ENCODE results near the gene CRYGC.

CRYGC gene

DNA sequence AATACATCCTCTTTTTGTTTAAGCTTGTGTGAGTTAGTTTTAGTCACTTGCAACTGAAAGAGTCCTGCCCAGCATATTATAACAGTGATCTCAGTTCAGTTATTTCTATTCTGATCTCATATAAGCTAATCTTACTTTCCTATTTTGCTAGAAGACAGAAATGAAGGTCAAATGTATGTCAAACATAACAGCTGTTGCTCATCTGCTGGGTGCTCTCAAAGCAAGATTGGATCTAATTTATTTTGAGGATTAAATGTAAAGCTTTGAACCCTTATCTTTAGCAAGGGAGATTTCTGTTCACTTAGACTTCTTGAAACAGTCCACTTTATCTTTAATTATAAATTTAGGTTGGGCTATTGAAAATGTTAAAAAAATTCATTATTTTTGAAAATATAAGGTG, 36.5 kb downstream of the CRYGC start:
- Histone ChIP-seq H3K4me2 (ENCODE audit: low read length) (no peak overlapping the region), H4K20me1 (ENCODE audit: control insufficient read depth, insufficient read depth, low read depth, low read length) (no peaks in the 10 kb centered on the region), H3K27me3 (ENCODE audit: control insufficient read depth, low read length) (peaks cover 11% of the 10 kb centered on the region; the same call in 1 of the 2 replicates), H3K36me3 (ENCODE audit: control insufficient read depth, low read length) (no peaks in the 10 kb centered on the region), H3K9me3 (ENCODE audit: control insufficient read depth, insufficient read depth, low read length) (no peaks in the 10 kb centered on the region), H3K27ac (ENCODE audit: low read depth, low read length) (no peak overlapping the region), H3F3A (ENCODE audit: control insufficient read depth, insufficient read depth) (no peaks in the 10 kb centered on the region), H3K4me1 (ENCODE audit: control insufficient read depth, low read length) (no peaks in the 10 kb centered on the region), H3K79me2 (ENCODE audit: control insufficient read depth, low read length) (no peaks in the 10 kb centered on the region), H3K4me3 (ENCODE audit: low read length) (no peak overlapping the region), H3K9me2 (replicated peaks; ENCODE audit: control insufficient read depth, low read length) (no peaks in the 10 kb centered on the region)
- TF ChIP-seq, protein P1, sequence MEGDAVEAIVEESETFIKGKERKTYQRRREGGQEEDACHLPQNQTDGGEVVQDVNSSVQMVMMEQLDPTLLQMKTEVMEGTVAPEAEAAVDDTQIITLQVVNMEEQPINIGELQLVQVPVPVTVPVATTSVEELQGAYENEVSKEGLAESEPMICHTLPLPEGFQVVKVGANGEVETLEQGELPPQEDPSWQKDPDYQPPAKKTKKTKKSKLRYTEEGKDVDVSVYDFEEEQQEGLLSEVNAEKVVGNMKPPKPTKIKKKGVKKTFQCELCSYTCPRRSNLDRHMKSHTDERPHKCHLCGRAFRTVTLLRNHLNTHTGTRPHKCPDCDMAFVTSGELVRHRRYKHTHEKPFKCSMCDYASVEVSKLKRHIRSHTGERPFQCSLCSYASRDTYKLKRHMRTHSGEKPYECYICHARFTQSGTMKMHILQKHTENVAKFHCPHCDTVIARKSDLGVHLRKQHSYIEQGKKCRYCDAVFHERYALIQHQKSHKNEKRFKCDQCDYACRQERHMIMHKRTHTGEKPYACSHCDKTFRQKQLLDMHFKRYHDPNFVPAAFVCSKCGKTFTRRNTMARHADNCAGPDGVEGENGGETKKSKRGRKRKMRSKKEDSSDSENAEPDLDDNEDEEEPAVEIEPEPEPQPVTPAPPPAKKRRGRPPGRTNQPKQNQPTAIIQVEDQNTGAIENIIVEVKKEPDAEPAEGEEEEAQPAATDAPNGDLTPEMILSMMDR (IDR thresholded peaks at IDR 0.05; ENCODE audit: low read depth, low read length, poor library complexity, severe bottlenecking) = no peak
- TF ChIP-seq EZH2phosphoT487 (IDR thresholded peaks at IDR 0.05; ENCODE audit: borderline replicate concordance, low read length) = no peak

- Histone ChIP-seq H4K20me1 (ENCODE audit: control insufficient read depth, insufficient read depth, low read depth, low read length) (no peaks in the 10 kb centered on the region), H3K27me3 (ENCODE audit: control insufficient read depth, low read length) (peaks cover 6% of the 10 kb centered on the region; the same call in 1 of the 2 replicates), H3K27ac (ENCODE audit: low read depth, low read length) (no peak overlapping the region), H3K36me3 (ENCODE audit: control insufficient read depth, low read length) (no peaks in the 10 kb centered on the region), H3K9me2 (replicated peaks; ENCODE audit: control insufficient read depth, low read length) (no peaks in the 10 kb centered on the region), H3K9me3 (ENCODE audit: control insufficient read depth, insufficient read depth, low read length) (no peaks in the 10 kb centered on the region), H3K4me2 (ENCODE audit: low read length) (no peak overlapping the region), H3F3A (ENCODE audit: control insufficient read depth, insufficient read depth) (no peaks in the 10 kb centered on the region), H3K79me2 (ENCODE audit: control insufficient read depth, low read length) (no peaks in the 10 kb centered on the region), H3K4me1 (ENCODE audit: control insufficient read depth, low read length) (no peaks in the 10 kb centered on the region), H3K4me3 (ENCODE audit: low read length) (no peak overlapping the region)
- no peak for TF ChIP-seq EZH2phosphoT487 (IDR thresholded peaks at IDR 0.05; ENCODE audit: borderline replicate concordance, low read length)
Measured at GRCh38 chr2:208092093-208092832, 37.4 kb downstream of the CRYGC start.

GRCh38 chr2:208090420-208090819, 39.2 kb downstream of the CRYGC start:
- H4K20me1 ChIP-seq (ENCODE audit: control insufficient read depth, insufficient read depth, low read depth, low read length) = no peaks in the 10 kb centered on the region
- no peaks in the 10 kb centered on the region for H3K9me2 ChIP-seq (replicated peaks; ENCODE audit: control insufficient read depth, low read length)
- no peak overlapping the region for H3K4me3 ChIP-seq (ENCODE audit: low read length)
- no peaks in the 10 kb centered on the region for H3K9me3 ChIP-seq (ENCODE audit: control insufficient read depth, insufficient read depth, low read length)
- no peaks in the 10 kb centered on the region for H3K79me2 ChIP-seq (ENCODE audit: control insufficient read depth, low read length)
- no peaks in the 10 kb centered on the region for H3F3A ChIP-seq (ENCODE audit: control insufficient read depth, insufficient read depth)
- TF ChIP-seq, protein P1 (IDR thresholded peaks at IDR 0.05; ENCODE audit: low read depth, low read length, poor library complexity, severe bottlenecking) = no peak
- no peak for TF ChIP-seq EZH2phosphoT487 (IDR thresholded peaks at IDR 0.05; ENCODE audit: borderline replicate concordance, low read length)
- H3K36me3 ChIP-seq (ENCODE audit: control insufficient read depth, low read length) = no peaks in the 10 kb centered on the region
- H3K4me1 ChIP-seq (ENCODE audit: control insufficient read depth, low read length) = no peaks in the 10 kb centered on the region
- no peak overlapping the region for H3K27ac ChIP-seq (ENCODE audit: low read depth, low read length)
- no peaks in the 10 kb centered on the region for H3K27me3 ChIP-seq (ENCODE audit: control insufficient read depth, low read length)
- no peak overlapping the region for H3K4me2 ChIP-seq (ENCODE audit: low read length)

- no peaks in the 10 kb centered on the region for H3K4me1 ChIP-seq (ENCODE audit: control insufficient read depth, low read length)
- H4K20me1 ChIP-seq (ENCODE audit: control insufficient read depth, insufficient read depth, low read depth, low read length) = no peaks in the 10 kb centered on the region
- no peak overlapping the region for H3K4me2 ChIP-seq (ENCODE audit: low read length)
- H3K4me3 ChIP-seq (ENCODE audit: low read length) = no peak overlapping the region
- TF ChIP-seq EZH2phosphoT487 (IDR thresholded peaks at IDR 0.05; ENCODE audit: borderline replicate concordance, low read length) = no peak
- TF ChIP-seq, protein P1 (IDR thresholded peaks at IDR 0.05; ENCODE audit: low read depth, low read length, poor library complexity, severe bottlenecking) = no peak
- no peaks in the 10 kb centered on the region for H3K79me2 ChIP-seq (ENCODE audit: control insufficient read depth, low read length)
- no peak overlapping the region for H3K27ac ChIP-seq (ENCODE audit: low read depth, low read length)
- H3K27me3 ChIP-seq (ENCODE audit: control insufficient read depth, low read length) = no peaks in the 10 kb centered on the region
- H3K36me3 ChIP-seq (ENCODE audit: control insufficient read depth, low read length) = no peaks in the 10 kb centered on the region
- H3F3A ChIP-seq (ENCODE audit: control insufficient read depth, insufficient read depth) = no peaks in the 10 kb centered on the region
- H3K9me2 ChIP-seq (replicated peaks; ENCODE audit: control insufficient read depth, low read length) = no peaks in the 10 kb centered on the region
- no peaks in the 10 kb centered on the region for H3K9me3 ChIP-seq (ENCODE audit: control insufficient read depth, insufficient read depth, low read length)
Measured at GRCh38 chr2:208086029-208086428, 43.6 kb downstream of the CRYGC start.
